ENCODE measurements around the gene SHC1. TPM values are rescaled to one million over a fixed set of nuclear protein-coding genes. Genes with fewer than 3 reads are reported as not detected.

Gene SHC1
- total RNA-seq, 2 experiments from 2014 or later, result 59.9 to 60.0 TPM

DNA sequence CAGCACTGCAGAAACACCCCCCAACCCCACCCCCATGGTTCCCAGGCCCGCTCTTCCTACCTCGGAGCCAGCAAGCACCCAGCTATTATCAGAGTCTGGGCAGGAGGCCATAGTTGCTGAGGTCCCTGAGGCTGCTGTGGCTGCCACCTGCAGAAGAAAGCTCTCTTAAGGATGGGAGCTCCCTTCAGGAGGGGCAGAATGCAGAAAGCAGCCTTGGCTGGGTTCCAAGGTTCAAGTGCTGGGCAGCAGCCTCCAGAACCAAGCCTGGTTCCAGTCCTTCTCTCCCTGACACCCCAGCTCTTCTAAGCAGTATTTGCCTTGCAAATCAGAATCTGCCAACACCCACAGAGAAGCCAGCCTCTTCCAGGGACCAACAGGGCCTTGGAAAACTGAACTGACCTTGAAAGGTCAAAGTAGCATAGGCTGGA is 16.9 kb downstream of the SHC1 start:
- peaks cover 52% of the 10 kb centered on the region for H3K36me3 ChIP-seq (ENCODE audit: insufficient read depth, low read length)
- CTCF ChIA-PET, result interaction anchor here (2.9 to 5.3 kb wide), 3 partner anchors 17 to 63 kb away, joined by 15 to 62 read pairs (median 38); partner anchors contain the start of genes CKS1B and PMVK
- POLR2A ChIA-PET, result interaction anchor here (2.3 to 6.6 kb wide), 3 partner anchors 22 to 64 kb away, joined by 7 to 72 read pairs (median 28); partner anchors contain the start of gene ZBTB7B
- TF ChIP-seq CTCF (IDR thresholded peaks at IDR 0.05), result no peak
- no peaks in the 10 kb centered on the region for H3K9me3 ChIP-seq (ENCODE audit: control insufficient read depth in 1 of 2, insufficient read depth in 1 of 2, low read length in 2 of 2)
- H3K4me1 ChIP-seq (ENCODE audit: insufficient read depth, low read length), result peaks cover 95% of the 10 kb centered on the region
- H3K4me1 Mint-ChIP-seq (ENCODE audit: low read depth), result peaks cover 62% of the 10 kb centered on the region
- peak overlapping the region; percentile 96 for H3K27ac Mint-ChIP-seq
- H3K27ac ChIP-seq (ENCODE audit: low read depth in 1 of 2, low read length in 2 of 2), result peak overlapping the region; percentile 100
- H3K27me3 ChIP-seq (ENCODE audit: control insufficient read depth in 1 of 2, insufficient read depth in 2 of 2, low read length in 2 of 2), result no peaks in the 10 kb centered on the region
- peak overlapping the region; percentile 95 for H3K4me3 Mint-ChIP-seq
- ATAC-seq (ENCODE audit: poor library complexity) (no peak), DNase-seq (peak in 2 of 14 experiments; percentile 30 to 48)
- H3K27me3 Mint-ChIP-seq, result no peaks in the 10 kb centered on the region
- intact Hi-C loops (cut with DNase I, micrococcal nuclease), result loop anchor here in 1 of 2 experiments (2.0 to 10.0 kb wide), 3 partner anchors 29 to 131 kb away; partner anchors contain the start of gene FLAD1
- no peaks in the 10 kb centered on the region for H3K9me3 Mint-ChIP-seq
- H3K36me3 Mint-ChIP-seq (ENCODE audit: low read depth), result peaks cover 68% of the 10 kb centered on the region
- H3K4me3 ChIP-seq (ENCODE audit: low read length), result peak overlapping the region; percentile 69

DNA sequence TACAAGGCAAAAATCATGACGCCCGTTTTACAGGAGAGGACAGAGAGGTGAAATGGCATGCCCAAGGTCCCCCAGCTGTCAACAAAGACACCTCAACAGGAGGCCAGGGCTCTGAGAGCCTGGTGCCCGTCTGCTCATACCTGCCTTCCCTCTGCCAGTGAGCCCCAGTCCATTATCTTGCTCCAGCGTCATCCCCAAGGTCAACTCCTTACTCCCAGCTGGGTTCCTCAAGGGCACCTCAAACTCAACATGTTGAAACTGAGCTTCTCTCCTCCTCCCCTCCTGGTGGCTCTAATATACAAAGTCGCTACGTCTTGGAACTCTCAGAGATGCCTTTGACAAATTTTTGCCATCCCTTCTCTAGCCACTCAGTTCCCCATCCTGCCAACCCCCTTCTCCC is 17.9 kb downstream of the SHC1 start:
- Mint-ChIP-seq H3K9me3 (no peaks in the 10 kb centered on the region), H3K27ac (peak overlapping the region; percentile 96), H3K36me3 (ENCODE audit: low read depth) (peaks cover 68% of the 10 kb centered on the region), H3K27me3 (no peaks in the 10 kb centered on the region), H3K4me1 (ENCODE audit: low read depth) (peaks cover 64% of the 10 kb centered on the region), H3K4me3 (peak overlapping the region; percentile 95)
- peak in 2 of 14 experiments; percentile 32 to 35 for DNase-seq
- ChIA-PET CTCF (interaction anchor here (0.8 to 5.3 kb wide), 8 partner anchors 8 to 132 kb away, joined by 3 to 38 read pairs (median 4); partner anchors contain the start of genes FLAD1, PMVK and PYGO2), POLR2A (interaction anchor here (0.9 to 6.6 kb wide), 8 partner anchors 9 to 220 kb away, joined by 4 to 72 read pairs (median 6); partner anchors contain the start of genes FLAD1, KRTCAP2, PYGO2 and ZBTB7B)
- no peaks in the 10 kb centered on the region for H3K27me3 ChIP-seq (ENCODE audit: control insufficient read depth in 1 of 2, insufficient read depth in 2 of 2, low read length in 2 of 2)
- peak overlapping the region; percentile 69 for H3K4me3 ChIP-seq (ENCODE audit: low read length)
- no peaks in the 10 kb centered on the region for H3K9me3 ChIP-seq (ENCODE audit: control insufficient read depth in 1 of 2, insufficient read depth in 1 of 2, low read length in 2 of 2)
- H3K36me3 ChIP-seq (ENCODE audit: insufficient read depth, low read length), result peaks cover 52% of the 10 kb centered on the region
- no peak for ATAC-seq (ENCODE audit: poor library complexity)
- intact Hi-C loops (cut with DNase I, micrococcal nuclease), result loop anchor here in 1 of 2 experiments (10.0 kb wide), 1 partner anchor 132 kb away; no protein-coding TSS in a partner anchor
- no peak for TF ChIP-seq CTCF (IDR thresholded peaks at IDR 0.05)
- H3K27ac ChIP-seq (ENCODE audit: low read depth in 1 of 2, low read length in 2 of 2), result peak overlapping the region; percentile 100
- H3K4me1 ChIP-seq (ENCODE audit: insufficient read depth, low read length), result peaks cover 97% of the 10 kb centered on the region

DNA sequence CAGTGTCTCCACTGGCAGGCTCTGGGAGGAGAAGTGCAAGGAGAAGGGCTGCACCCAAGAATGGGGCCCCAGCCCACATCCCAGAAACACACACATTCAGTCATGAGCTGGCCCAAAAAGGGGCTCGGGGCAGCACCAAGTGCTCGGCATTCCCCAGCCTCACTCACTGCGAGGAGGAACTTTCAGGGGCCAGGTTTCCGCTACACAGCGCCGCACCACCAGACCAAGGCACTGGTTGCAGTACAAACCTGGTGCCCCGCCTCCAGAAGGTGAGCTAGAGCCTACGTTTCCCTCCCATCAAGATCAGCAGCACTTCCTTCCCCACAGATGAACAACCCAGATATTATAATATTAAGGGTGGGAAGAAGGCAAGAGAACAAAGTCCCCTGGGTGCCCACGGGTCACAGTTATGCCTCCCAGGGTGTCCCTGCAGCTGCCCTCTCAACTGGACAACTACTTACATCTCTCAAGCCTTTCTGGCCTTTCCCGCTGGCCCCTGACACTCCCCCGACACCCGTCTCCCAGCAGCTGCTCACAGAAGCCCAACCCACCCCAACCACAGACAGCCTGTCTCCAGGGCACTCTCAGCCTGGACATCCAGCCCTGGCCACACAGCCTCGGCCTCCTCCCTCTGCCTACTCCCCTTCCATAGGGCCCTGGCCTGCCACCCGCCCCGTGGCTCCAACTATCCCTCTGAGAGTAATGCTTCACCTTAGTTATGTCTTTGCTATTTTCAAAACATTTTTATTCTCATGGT is 18.5 kb downstream of the SHC1 start:
- POLR2A ChIA-PET, result interaction anchor here (0.9 to 6.6 kb wide), 8 partner anchors 9 to 221 kb away, joined by 4 to 72 read pairs (median 6); partner anchors contain the start of genes FLAD1, KRTCAP2, PYGO2 and ZBTB7B
- peak overlapping the region; percentile 95 for H3K4me3 Mint-ChIP-seq
- no peak for TF ChIP-seq CTCF (IDR thresholded peaks at IDR 0.05)
- Histone ChIP-seq H3K4me3 (ENCODE audit: low read length) (peak overlapping the region; percentile 69), H3K9me3 (ENCODE audit: control insufficient read depth in 1 of 2, insufficient read depth in 1 of 2, low read length in 2 of 2) (no peaks in the 10 kb centered on the region), H3K27me3 (ENCODE audit: control insufficient read depth in 1 of 2, insufficient read depth in 2 of 2, low read length in 2 of 2) (no peaks in the 10 kb centered on the region), H3K4me1 (ENCODE audit: insufficient read depth, low read length) (peaks cover 93% of the 10 kb centered on the region), H3K36me3 (ENCODE audit: insufficient read depth, low read length) (peaks cover 55% of the 10 kb centered on the region), H3K27ac (ENCODE audit: low read depth in 1 of 2, low read length in 2 of 2) (peak overlapping the region; percentile 100)
- intact Hi-C loops (cut with DNase I, micrococcal nuclease), result loop anchor here in 1 of 2 experiments (10.0 kb wide), 1 partner anchor 133 kb away; no protein-coding TSS in a partner anchor
- CTCF ChIA-PET, result interaction anchor here (0.8 to 5.3 kb wide), 8 partner anchors 9 to 133 kb away, joined by 3 to 38 read pairs (median 4); partner anchors contain the start of genes FLAD1, PMVK and PYGO2
- H3K9me3 Mint-ChIP-seq, result no peaks in the 10 kb centered on the region
- ATAC-seq (ENCODE audit: poor library complexity) (peak; percentile 45), DNase-seq (peak; percentile 46 to 90 (median 66))
- H3K36me3 Mint-ChIP-seq (ENCODE audit: low read depth), result peaks cover 74% of the 10 kb centered on the region
- peak overlapping the region; percentile 96 for H3K27ac Mint-ChIP-seq
- no peaks in the 10 kb centered on the region for H3K27me3 Mint-ChIP-seq
- H3K4me1 Mint-ChIP-seq (ENCODE audit: low read depth), result peaks cover 64% of the 10 kb centered on the region

Data from CD4-positive, alpha-beta T cell (primary cell).